ENCODE results near the gene TSPAN6.

TSPAN6 gene, protein sequence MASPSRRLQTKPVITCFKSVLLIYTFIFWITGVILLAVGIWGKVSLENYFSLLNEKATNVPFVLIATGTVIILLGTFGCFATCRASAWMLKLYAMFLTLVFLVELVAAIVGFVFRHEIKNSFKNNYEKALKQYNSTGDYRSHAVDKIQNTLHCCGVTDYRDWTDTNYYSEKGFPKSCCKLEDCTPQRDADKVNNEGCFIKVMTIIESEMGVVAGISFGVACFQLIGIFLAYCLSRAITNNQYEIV

GRCh38 chrX:100636321-100636991 lies at the start of gene TSPAN6:
TSS of gene TSPAN6 (minus strand) at chrX:100636806. CDS start at chrX:100636694, 112 bp downstream.
- DNase-seq (ENCODE audit: low read depth): peak; percentile 36

DNA sequence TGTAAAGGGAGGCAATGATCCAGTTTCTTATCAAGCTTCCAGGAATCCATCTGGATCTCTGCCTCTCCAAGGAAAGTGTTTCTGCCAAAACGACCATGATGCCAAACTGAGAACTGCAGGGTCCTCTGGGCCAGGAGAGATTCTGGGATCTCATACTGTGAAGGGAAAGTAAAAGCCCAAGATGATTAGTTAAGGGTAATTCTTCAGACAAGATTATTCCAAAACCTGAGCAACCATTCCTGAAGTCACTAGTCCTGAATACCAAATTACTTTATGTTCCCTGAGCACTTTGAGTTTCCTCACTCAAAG lies 49.3 kb upstream of the TSPAN6 start:
- DNase-seq (ENCODE audit: low read depth): no peak

GRCh38 chrX:100685284-100685996 lies 48.8 kb upstream of the TSPAN6 start:
- DNase-seq (ENCODE audit: low read depth): peak; percentile 13

- no peak for DNase-seq (ENCODE audit: low read depth)
Measured at GRCh38 chrX:100682939-100683338, 46.3 kb upstream of the TSPAN6 start.

DNA sequence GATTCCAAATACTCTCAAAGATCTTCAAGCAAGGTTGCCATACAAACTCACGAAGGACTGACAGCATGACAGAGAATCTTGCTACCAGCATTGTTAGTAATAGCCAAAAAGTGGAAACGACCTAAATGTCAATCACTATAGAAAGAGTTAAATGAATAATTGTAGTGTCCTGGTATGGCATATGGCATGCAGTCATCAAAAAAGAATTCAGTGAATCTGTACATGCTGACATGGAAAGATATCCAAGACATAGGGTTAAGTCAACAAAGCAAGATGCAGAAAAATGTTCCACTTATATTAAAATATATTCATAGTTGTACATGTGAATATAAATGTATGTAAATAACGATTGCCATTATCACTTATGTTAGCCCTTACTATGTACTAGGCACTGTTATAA lies 45.0 kb upstream of the TSPAN6 start:
- no peak for DNase-seq (ENCODE audit: low read depth)

DNA sequence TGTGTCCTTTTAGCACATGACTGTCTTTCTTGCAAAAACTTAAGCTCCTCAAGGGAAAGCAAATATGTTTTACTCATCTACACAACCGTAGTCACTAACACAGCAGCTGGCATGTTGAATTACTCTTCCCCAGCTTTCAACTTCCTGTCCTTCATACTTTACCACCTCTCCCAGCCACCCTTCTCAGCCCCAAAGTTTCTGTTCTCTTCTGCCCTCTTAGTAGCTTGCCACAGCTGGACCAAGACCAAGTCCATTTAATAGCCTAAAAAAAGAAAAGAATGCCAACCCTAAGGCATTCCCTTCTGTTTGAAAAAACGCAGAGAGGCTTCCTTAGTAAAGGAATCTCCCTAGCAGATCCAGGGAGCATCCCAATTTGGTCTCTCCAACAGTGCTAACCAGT lies 44.1 kb upstream of the TSPAN6 start:
- DNase-seq (ENCODE audit: low read depth): no peak

DNA sequence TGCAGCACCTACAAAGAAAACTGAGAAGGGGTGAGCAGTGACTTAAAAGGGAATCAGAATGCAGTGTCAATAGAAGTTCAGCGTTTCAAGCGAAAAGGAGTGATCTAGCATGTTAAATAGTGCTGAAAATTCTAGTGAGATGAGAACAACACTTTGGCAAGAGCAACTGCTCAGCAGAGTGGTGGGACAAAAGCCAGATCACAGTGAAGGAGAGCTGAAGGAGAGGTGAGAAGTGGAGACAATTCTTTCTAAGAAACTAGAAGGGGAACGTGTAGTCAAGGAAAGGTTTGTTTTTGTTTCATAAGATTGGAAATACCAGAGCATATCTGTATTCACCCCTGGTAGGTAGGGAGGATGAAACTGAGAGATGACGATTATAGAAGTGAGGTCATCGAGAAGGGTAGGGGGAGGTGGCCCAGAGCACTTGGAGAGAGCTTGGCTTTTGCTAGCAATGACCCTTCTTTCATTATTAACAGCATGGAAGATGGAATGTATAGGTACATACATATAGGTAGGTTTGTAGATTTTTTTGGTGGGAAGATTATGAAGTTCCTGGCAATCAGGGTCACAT lies 41.1 kb upstream of the TSPAN6 start:
- DNase-seq (ENCODE audit: low read depth): no peak

GRCh38 chrX:100674705-100675104 lies 38.1 kb upstream of the TSPAN6 start:
- DNase-seq (ENCODE audit: low read depth): no peak

DNA sequence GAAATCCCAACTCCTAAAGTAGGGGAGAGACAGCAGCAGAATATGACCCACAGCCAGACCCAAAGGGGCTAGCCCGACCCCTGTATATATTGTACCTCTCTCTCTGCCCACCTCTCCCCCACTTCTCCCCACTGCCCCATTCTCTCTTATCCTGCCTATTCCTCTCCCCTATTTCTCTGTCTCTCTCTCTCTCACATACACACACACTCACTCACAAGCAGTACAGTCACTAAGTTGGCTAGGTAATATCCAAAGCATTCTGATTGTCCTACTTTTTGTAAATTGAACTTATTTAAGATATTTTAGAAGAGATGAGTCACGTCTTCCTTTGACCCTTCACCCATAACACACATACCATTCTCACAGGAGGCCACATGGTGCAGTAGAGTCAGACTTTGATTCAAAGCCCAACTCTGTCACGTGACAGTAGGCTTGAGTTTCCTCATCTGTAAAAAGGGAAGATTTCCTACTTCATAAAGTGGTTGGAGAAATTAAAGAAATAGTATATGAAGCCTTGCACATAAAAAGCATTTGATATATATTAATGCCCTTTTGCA lies 36.9 kb upstream of the TSPAN6 start:
- no peak for DNase-seq (ENCODE audit: low read depth)

DNA sequence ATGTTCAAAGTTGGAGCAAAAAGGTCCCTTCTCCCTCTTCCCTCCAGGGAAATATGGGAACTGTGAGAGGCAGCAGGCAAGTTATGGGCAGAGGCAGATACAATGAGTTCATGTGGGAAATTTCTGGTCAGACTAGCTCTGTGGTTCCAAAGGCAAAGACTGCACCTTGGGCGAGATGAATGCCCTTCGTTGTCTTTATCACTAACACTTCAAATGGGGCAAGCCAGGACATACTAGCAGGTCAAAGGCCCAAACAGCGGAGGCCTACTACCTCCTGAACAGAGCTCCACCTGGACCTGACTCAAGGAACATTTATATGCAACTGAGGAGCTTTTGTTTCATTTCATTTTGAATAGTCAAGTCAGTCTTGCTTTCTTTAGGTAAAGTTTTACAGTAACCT lies 36.4 kb upstream of the TSPAN6 start:
- no peak for DNase-seq (ENCODE audit: low read depth)

DNA sequence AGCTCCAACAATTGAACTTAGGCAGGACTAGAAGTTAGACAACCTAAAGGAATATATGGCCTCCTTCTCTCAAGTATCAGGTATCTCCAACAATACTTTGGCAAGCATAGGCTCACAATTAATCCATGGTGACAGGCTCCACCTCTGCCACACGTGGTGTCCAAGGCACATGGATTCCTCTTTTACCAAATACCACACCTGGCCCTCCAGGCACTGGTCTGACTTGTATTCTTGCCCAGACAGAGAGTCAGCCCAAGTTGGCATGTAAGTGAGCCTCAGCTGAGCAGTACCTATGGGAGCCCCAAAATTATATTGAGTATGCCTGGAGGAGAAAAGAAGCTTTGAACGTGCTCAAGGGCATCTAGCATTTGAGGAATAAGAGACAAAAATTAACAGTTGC lies 27.0 kb upstream of the TSPAN6 start:
- no peak for DNase-seq (ENCODE audit: low read depth)

- no peak for DNase-seq (ENCODE audit: low read depth)
Measured at GRCh38 chrX:100662796-100663195, 26.2 kb upstream of the TSPAN6 start.

- no peak for DNase-seq (ENCODE audit: low read depth)
Measured at GRCh38 chrX:100662170-100662569, 25.6 kb upstream of the TSPAN6 start.

DNA sequence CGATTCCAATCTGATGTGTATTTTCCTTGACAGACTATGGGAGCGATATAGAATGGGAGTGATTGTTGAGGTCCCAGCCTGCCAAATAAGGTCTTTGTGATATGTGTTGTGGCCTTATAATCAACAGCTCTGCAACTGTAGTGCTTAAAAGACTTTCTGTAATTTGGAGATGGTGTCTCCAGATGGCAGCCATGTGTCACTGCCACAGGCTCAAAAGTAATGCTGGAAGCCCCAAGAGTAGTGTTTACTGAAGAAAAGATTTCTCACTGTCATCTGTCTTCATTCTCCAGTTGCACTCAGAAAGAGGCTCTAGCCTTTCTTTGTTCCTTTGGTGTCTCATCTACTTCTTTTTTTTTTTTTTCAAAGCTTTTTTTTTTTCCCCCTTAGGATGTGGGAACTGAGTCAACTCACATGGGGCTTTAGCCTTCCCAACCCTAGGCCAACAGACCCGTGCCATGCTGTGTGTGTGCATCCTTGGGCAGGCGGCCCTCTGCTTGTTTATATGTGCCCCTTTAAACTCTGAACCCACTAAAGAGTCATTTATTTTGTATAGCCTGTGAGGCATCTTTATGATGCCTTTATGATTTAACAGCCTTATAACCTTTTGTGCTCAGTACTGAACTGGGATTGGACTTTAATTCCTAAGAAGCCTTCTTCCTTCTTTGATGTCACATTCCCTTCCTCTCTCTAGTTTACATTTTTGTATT lies 23.0 kb upstream of the TSPAN6 start:
- DNase-seq (ENCODE audit: low read depth): no peak

GRCh38 chrX:100658941-100659381 lies 22.4 kb upstream of the TSPAN6 start:
- no peak for DNase-seq (ENCODE audit: low read depth)

DNA sequence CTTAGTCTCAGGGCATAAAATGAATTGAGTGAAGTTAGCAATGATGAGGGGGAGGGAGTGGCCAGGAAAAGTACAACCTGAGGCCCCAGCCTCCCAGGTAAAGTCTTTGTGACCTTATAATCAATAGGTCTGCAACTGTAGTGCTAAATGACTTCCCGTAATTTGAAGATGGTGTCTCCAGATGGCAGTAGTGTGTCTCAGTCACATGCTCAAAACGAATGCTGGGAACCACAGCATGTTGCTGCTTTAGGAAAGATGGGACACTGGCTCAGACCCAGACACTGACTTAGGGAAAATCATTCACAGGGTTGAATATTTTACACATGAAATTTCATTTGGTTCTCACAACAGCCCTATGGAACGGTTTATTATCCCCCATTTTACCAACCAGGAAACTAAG lies 17.7 kb upstream of the TSPAN6 start:
- DNase-seq (ENCODE audit: low read depth): no peak

- DNase-seq (ENCODE audit: low read depth): no peak
Measured at GRCh38 chrX:100652266-100652665, 15.7 kb upstream of the TSPAN6 start.

DNA sequence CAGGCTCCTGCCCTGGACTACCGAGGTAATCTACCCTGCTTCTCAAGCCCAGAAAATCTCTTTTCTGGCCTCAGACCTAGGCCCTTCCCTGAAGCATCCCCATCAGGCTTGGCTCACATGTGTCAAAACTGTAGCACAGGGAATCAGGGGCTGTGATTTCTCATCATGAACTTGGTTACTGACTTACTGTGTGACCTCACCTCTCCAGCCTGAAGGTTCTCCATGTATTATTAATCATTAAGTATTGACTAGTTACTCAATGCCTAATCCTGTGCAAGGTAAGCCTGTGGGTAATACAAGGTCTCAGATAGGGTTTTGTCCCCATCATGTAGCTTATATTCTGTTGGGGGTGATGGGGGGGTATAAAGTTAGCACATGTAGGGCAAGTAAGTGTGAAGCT lies 14.2 kb upstream of the TSPAN6 start:
- no peak for DNase-seq (ENCODE audit: low read depth)

DNA sequence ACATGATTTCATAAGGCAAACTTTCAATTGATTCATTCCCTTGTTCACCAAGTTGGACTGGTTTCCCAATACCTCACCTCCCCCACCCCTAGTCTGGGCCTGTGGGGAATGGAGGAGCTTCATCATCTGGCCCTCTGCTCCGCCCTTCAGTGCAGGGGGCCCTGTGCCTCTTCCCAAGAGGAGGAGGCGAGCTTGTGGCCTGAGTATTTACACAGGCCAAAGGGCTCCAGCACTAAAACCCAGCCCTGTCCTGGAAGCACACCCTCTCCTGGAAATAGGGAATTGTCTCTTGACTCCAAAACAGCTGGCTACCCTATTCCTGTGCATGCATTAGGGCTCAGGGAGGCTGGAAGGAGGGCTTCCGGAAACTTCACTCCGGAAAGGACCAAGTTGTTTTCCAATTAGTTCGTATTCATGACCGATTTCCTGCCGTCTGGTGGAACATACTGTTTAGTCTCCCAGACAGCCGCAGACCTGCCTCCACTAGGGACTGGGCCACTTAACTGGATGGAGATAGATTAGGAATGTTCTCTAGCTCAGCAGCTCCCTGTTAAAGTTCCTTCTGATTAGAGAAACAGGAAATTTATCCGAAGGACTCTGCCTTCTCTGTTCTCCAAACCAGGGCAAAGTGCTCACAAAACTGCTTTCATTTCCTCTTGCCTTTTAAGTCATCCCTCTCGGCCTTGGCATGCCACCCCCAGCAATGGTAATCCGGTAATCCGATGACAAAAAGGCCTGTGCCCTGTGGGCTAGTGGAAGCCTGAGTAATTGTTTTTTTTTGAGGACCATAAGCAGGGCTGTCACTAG lies 13.1 kb upstream of the TSPAN6 start:
- DNase-seq (ENCODE audit: low read depth): no peak

DNA sequence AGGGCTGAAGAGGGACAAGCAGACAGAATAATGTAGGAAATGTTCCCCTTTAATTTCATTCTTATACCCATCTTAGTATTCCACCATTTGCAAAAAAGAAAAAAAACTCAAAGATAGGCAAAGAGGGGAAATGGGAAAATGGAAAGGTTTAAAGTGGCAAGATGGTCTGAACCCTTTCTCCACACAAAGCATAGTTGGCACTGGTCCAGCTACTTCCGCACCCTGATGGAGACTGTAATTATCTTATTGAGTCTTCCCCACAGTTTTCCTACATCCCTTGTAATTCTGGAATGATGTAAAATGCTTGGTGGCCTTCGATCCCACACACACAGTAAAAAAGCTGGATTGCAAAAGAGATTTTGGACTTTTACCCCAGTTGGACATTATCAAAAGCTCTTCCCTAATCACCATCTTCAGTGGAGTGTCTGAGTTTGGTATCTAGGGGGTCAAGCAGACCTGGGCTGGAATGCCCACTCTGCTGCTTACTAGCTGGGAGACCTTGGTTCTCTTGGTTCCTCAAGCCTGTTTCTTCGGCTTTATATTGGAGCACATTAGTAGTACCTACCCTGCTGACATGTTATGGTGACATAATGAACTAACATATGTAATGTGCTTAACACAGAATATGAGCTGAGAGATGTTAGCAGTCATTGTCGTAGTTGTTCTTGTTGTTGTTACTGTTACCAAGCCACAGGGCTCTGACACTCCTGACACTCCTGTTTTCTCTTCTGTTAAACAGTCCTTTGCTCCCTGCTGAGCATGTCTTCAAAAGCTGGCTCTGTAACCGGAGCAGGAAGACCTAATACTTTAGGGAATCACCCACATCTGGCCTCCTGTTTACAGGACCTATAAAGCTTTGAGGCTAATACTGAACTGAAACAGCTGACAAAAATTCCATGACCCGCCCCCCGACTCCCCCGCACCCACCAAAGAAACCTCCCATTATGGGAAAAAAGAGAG lies 12.1 kb upstream of the TSPAN6 start:
- DNase-seq (ENCODE audit: low read depth): no peak
